GM12891 (cell line): ENCODE data around the gene WDR45.

Experiments used
- PAX5 ChIP-seq: IDR thresholded peaks from 2 replicates; pipeline ENCODE4 v1.6.1; 2011; ENCODE audit warnings: low read length, moderate library complexity, mild to moderate bottlenecking; ENCODE audit not compliant: insufficient read depth, severe bottlenecking
- POLR2A ChIP-seq: IDR thresholded peaks from 2 replicates; pipeline ENCODE4 v1.6.1; 2011; ENCODE audit warnings: low read depth, low read length, control low read depth
- POLR2AphosphoS5 ChIP-seq: IDR thresholded peaks from 2 replicates; pipeline ENCODE4 v1.6.1; 2011; ENCODE audit warnings: low read depth, low read length, control low read depth
- TAF1 ChIP-seq: IDR thresholded peaks from 2 replicates; pipeline ENCODE4 v1.6.1; 2011; ENCODE audit warnings: low read depth, low read length, control low read depth

DNA sequence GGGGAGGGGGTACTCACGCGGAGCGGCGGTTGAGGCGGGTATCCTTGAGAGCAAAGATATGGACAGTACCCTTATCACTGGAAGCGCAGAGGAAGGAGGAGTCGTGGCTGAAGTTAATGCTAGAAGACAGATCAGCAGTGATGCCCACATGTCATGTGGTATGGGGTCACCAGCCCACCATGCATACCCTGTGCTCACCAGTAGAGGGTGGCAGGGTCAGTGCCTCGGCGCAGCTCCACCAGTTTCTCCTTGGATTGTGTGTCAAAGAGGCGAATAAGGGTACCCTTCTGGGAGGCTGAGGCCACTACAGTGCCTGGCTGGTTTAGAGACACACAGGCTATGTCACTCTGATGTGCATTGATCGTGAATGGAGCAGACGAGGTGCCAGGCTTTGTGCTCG is 4.3 kb downstream of the WDR45 start:
- TF ChIP-seq POLR2A, result no peak
- no peak for TF ChIP-seq TAF1
- no peak for TF ChIP-seq POLR2AphosphoS5
- no peak for TF ChIP-seq PAX5
